HEK293 (cell line): ENCODE results near the gene RTBDN.

ENCODE experiments used
- CTCF ChIA-PET: fragments of 350-600 bp; formaldehyde crosslinking; extraction: SDS; loops from one replicate; lab custom pipeline; 2021; ENCODE audit warnings: antibody characterized with exemption; lab: Yijun Ruan, JAX
- POLR2A ChIA-PET: fragments of 300-600 bp; formaldehyde crosslinking; extraction: SDS; loops from one replicate; lab custom pipeline; 2020; ENCODE audit warnings: antibody characterized with exemption, inconsistent platforms; lab: Yijun Ruan, JAX
- H3K27ac ChIP-seq: fragments of 200-500 bp; sonication (Bioruptor generic); 2 replicates; pipeline ENCODE4 v1.5.1; 2014; ENCODE audit warnings: low read depth, low read length, control low read depth, inconsistent platforms; ENCODE audit errors: extremely low read depth
- H3K36me3 ChIP-seq, 2 experiments: fragments of 200-500 bp in 1 of 2; sonication (Bioruptor generic) in 1 of 2; 1 replicate in 1 of 2; 2 replicates in 1 of 2; pipeline ENCODE4 v1.5.1; 2014 to 2017; ENCODE audit warnings: inconsistent platforms in 2 of 2, low read length in 2 of 2; ENCODE audit not compliant: control insufficient read depth in 2 of 2, insufficient read depth in 1 of 2
- H3K4me1 ChIP-seq: fragments of 200-500 bp; sonication (Bioruptor generic); 2 replicates; pipeline ENCODE4 v1.5.1; 2014; ENCODE audit warnings: mild to moderate bottlenecking, low read length, inconsistent platforms; ENCODE audit not compliant: control insufficient read depth, insufficient read depth
- H3K4me3 ChIP-seq: 2 replicates; pipeline ENCODE4 v1.5.1; 2011; ENCODE audit warnings: low read depth, mild to moderate bottlenecking, control low read depth, low read length, moderate library complexity
- H3K9me3 ChIP-seq: fragments of 200-500 bp; sonication (Bioruptor generic); 2 replicates; pipeline ENCODE4 v1.5.1; 2014; ENCODE audit warnings: low read depth, low read length, inconsistent platforms; ENCODE audit not compliant: control insufficient read depth, insufficient read depth
- CTCF ChIP-seq: fragments of 450-650 bp; formaldehyde crosslinking; IDR thresholded peaks from 2 replicates; pipeline ENCODE4 v1.5.1; 2016; ENCODE audit warnings: missing biosample characterization, missing genetic modification characterization
- GLIS1 ChIP-seq: fragments of 450-650 bp; formaldehyde crosslinking; IDR thresholded peaks from 2 replicates; pipeline ENCODE4 v1.5.1; 2016; ENCODE audit warnings: missing biosample characterization, missing genetic modification characterization
- INSM2 ChIP-seq: fragments of 450-650 bp; formaldehyde crosslinking; IDR thresholded peaks from 2 replicates; pipeline ENCODE4 v1.5.1; 2016; ENCODE audit warnings: missing biosample characterization, missing genetic modification characterization
- KLF10 ChIP-seq: fragments of 450-650 bp; IDR thresholded peaks from 2 replicates; pipeline ENCODE4 v1.5.1; 2018; ENCODE audit warnings: missing biosample characterization, mild to moderate bottlenecking, missing genetic modification characterization
- MZF1 ChIP-seq: fragments of 450-650 bp; formaldehyde crosslinking; IDR thresholded peaks from 2 replicates; pipeline ENCODE4 v1.5.1; 2017; ENCODE audit warnings: missing biosample characterization, missing genetic modification characterization, borderline replicate concordance
- OSR2 ChIP-seq: fragments of 450-650 bp; formaldehyde crosslinking; IDR thresholded peaks from 2 replicates; pipeline ENCODE4 v1.5.1; 2016; ENCODE audit warnings: missing biosample characterization, missing genetic modification characterization
- PRDM1 ChIP-seq: fragments of 450-650 bp; formaldehyde crosslinking; IDR thresholded peaks from 2 replicates; pipeline ENCODE4; 2016; ENCODE audit warnings: missing biosample characterization, missing genetic modification characterization
- TSHZ1 ChIP-seq: fragments of 450-650 bp; formaldehyde crosslinking; IDR thresholded peaks from 2 replicates; pipeline ENCODE4 v1.5.1; 2016; ENCODE audit warnings: missing biosample characterization, missing genetic modification characterization, borderline replicate concordance
- ZBTB17 ChIP-seq: fragments of 450-650 bp; formaldehyde crosslinking; IDR thresholded peaks from 2 replicates; pipeline ENCODE4 v1.5.1; 2016; ENCODE audit warnings: missing biosample characterization, missing genetic modification characterization
- ZBTB21 ChIP-seq: fragments of 450-650 bp; formaldehyde crosslinking; IDR thresholded peaks from 2 replicates; pipeline ENCODE4 v1.5.1; 2017; ENCODE audit warnings: missing biosample characterization, missing genetic modification characterization
- ZEB2 ChIP-seq: fragments of 450-650 bp; formaldehyde crosslinking; IDR thresholded peaks from 2 replicates; pipeline ENCODE4 v1.5.1; 2016; ENCODE audit warnings: missing biosample characterization, missing genetic modification characterization
- ZFP69B ChIP-seq: fragments of 450-650 bp; formaldehyde crosslinking; IDR thresholded peaks from 2 replicates; pipeline ENCODE4 v1.5.1; 2016; ENCODE audit warnings: missing biosample characterization, missing genetic modification characterization
- ZNF121 ChIP-seq: fragments of 450-650 bp; formaldehyde crosslinking; IDR thresholded peaks from 2 replicates; pipeline ENCODE4 v1.5.1; 2016; ENCODE audit warnings: missing biosample characterization, missing genetic modification characterization
- ZNF175 ChIP-seq: fragments of 450-650 bp; formaldehyde crosslinking; IDR thresholded peaks from 2 replicates; pipeline ENCODE4 v1.5.1; 2016; ENCODE audit warnings: missing biosample characterization, missing genetic modification characterization
- ZNF214 ChIP-seq: fragments of 450-650 bp; formaldehyde crosslinking; IDR thresholded peaks from 2 replicates; pipeline ENCODE4 v1.5.1; 2017; ENCODE audit warnings: missing biosample characterization, mild to moderate bottlenecking, missing genetic modification characterization, borderline replicate concordance
- ZNF248 ChIP-seq: fragments of 450-650 bp; formaldehyde crosslinking; IDR thresholded peaks from 2 replicates; pipeline ENCODE4 v1.5.1; 2017; ENCODE audit warnings: missing biosample characterization, missing genetic modification characterization
- ZNF335 ChIP-seq: fragments of 450-650 bp; formaldehyde crosslinking; conservative IDR thresholded peaks from 2 replicates; pipeline ENCODE4 v1.5.1; 2016; ENCODE audit warnings: missing biosample characterization, missing genetic modification characterization
- ZNF394 ChIP-seq: fragments of 450-650 bp; formaldehyde crosslinking; IDR thresholded peaks from 2 replicates; pipeline ENCODE4 v1.5.1; 2016; ENCODE audit warnings: missing biosample characterization, missing genetic modification characterization, mild to moderate bottlenecking, moderate library complexity, borderline replicate concordance
- ZNF433 ChIP-seq: fragments of 450-650 bp; formaldehyde crosslinking; IDR thresholded peaks from 2 replicates; pipeline ENCODE4 v1.5.1; 2016; ENCODE audit warnings: missing biosample characterization, missing genetic modification characterization, low read depth
- ZNF513 ChIP-seq: fragments of 450-650 bp; IDR thresholded peaks from 2 replicates; pipeline ENCODE4 v1.5.1; 2018; ENCODE audit warnings: missing biosample characterization, missing genetic modification characterization
- ZNF548 ChIP-seq: fragments of 450-650 bp; formaldehyde crosslinking; IDR thresholded peaks from 2 replicates; pipeline ENCODE4 v1.5.1; 2016; ENCODE audit warnings: missing biosample characterization, missing genetic modification characterization
- ZNF560 ChIP-seq: fragments of 450-650 bp; formaldehyde crosslinking; IDR thresholded peaks from 2 replicates; pipeline ENCODE4 v1.5.1; 2017; ENCODE audit warnings: missing biosample characterization, missing genetic modification characterization, borderline replicate concordance
- ZNF626 ChIP-seq: fragments of 450-650 bp; sonication (Bioruptor Pico); formaldehyde crosslinking; IDR thresholded peaks from 2 replicates; pipeline ENCODE4 v1.5.1; 2018; ENCODE audit warnings: missing biosample characterization, missing genetic modification characterization, inconsistent platforms
- ZNF645 ChIP-seq: fragments of 450-650 bp; formaldehyde crosslinking; IDR thresholded peaks from 2 replicates; pipeline ENCODE4; 2016; ENCODE audit warnings: missing biosample characterization, missing genetic modification characterization
- ZNF658 ChIP-seq: fragments of 450-650 bp; formaldehyde crosslinking; IDR thresholded peaks from 2 replicates; pipeline ENCODE4; 2016; ENCODE audit warnings: missing biosample characterization, missing genetic modification characterization

The RTBDN gene

GRCh38 chr19:12794971-12795381, 39.4 kb downstream of the RTBDN start:
- H3K4me3 ChIP-seq, result no peak overlapping the region
- H3K27ac ChIP-seq, result no peak overlapping the region
- TF ChIP-seq INSM2 (tag by site-specific recombination) (no peak), GLIS1 (tag by site-specific recombination) (no peak), TSHZ1 (no peak), ZBTB21 (no peak), ZFP69B (tag by site-specific recombination) (no peak), ZNF394 (tag by site-specific recombination) (no peak), ZNF548 (no peak)
- H3K36me3 ChIP-seq, result peaks cover 14 to 20% of the 10 kb centered on the region in 2 experiments; a peak in 2 of 3 replicates
- POLR2A ChIA-PET, result interaction anchor here (0.7 to 2.6 kb wide), 5 partner anchors 11 to 1134 kb away, joined by 3 to 12 read pairs (median 4); partner anchors contain the start of gene RNASEH2A
- H3K9me3 ChIP-seq, result no peaks in the 10 kb centered on the region
- CTCF ChIA-PET, result interaction anchor here (0.6 to 16.5 kb wide), 6 partner anchors 17 to 77 kb away, joined by 3 to 386 read pairs (median 27); partner anchors contain the start of gene HOOK2
- peaks cover 11% of the 10 kb centered on the region for H3K4me1 ChIP-seq

- Histone ChIP-seq H3K4me3 (peak overlapping the region; percentile 43), H3K36me3 (peaks cover 12 to 14% of the 10 kb centered on the region in 2 experiments; a peak in 2 of 3 replicates), H3K4me1 (peaks cover 13% of the 10 kb centered on the region), H3K9me3 (no peaks in the 10 kb centered on the region), H3K27ac (no peak overlapping the region)
- ChIA-PET CTCF (interaction anchor here (0.6 to 16.5 kb wide), 4 partner anchors 17 to 126 kb away, joined by 5 to 386 read pairs (median 140); partner anchors contain the start of gene HOOK2), POLR2A (interaction anchor here (0.7 to 2.6 kb wide), 3 partner anchors 16 to 1134 kb away, joined by 3 to 12 read pairs (median 4); no protein-coding TSS in a partner anchor)
- TF ChIP-seq ZNF175 (no peak), KLF10 (no peak), MZF1 (no peak), ZEB2 (tag by site-specific recombination) (no peak), ZNF626 (tag by site-specific recombination) (no peak), ZNF658 (tag by site-specific recombination) (no peak), ZNF121 (peak; percentile 69), ZNF513 (tag by site-specific recombination) (no peak), CTCF (tag by site-specific recombination) (0 out of 2 replicates have a peak, but pooled peaks have one; percentile 7), ZNF433 (tag by site-specific recombination) (no peak), PRDM1 (tag by site-specific recombination) (no peak), ZBTB17 (tag by site-specific recombination) (no peak), OSR2 (tag by site-specific recombination) (no peak), ZNF335 (tag by site-specific recombination) (peak; percentile 38; the same call in 1 of the 2 replicates), ZNF214 (tag by site-specific recombination) (no peak), ZNF645 (tag by site-specific recombination) (no peak), ZNF560 (tag by site-specific recombination) (no peak), ZNF248 (tag by site-specific recombination) (no peak)
Measured at GRCh38 chr19:12794196-12794941, 40.0 kb downstream of the RTBDN start.
